Lower leg skin (tissue), 3 donors: ENCODE measurements around the gene IFT88.

Experiments used
- CTCF ChIP-seq, 3 donors: fragments of 450-650 bp; IDR thresholded peaks; one replicate each; pipeline ENCODE4 v1.5.1; 2016; ENCODE audit warnings: antibody characterized with exemption in 3 of 3, mild to moderate bottlenecking in 3 of 3, moderate library complexity in 2 of 3
- POLR2A ChIP-seq, 2 donors: fragments of 450-650 bp; IDR thresholded peaks; one replicate each; pipeline ENCODE4 v1.6.1; 2016 to 2017; ENCODE audit warnings: antibody characterized with exemption in 2 of 2, mild to moderate bottlenecking in 1 of 2, moderate library complexity in 1 of 2

GRCh38 chr13:20686863-20687579 is 120.1 kb downstream of the IFT88 start:
- TF ChIP-seq CTCF (IDR thresholded peaks at IDR 0.05) (no peak), POLR2A (IDR thresholded peaks at IDR 0.05) (no peak)
